Measurements from ENCODE around the gene KCND3. TPM values are rescaled to one million over a fixed set of nuclear protein-coding genes. Genes with fewer than 3 reads are reported as not detected.

Gene KCND3
- total RNA-seq, 1 experiment from 2014 or later, result not detected

GRCh38 chr1:111876631-111877030 lies 112.8 kb downstream of the KCND3 start:
- ChIA-PET CTCF (no interaction called here), POLR2A (no interaction called here)
- intact Hi-C loops (cut with micrococcal nuclease), result no loop called here
- Mint-ChIP-seq H3K4me1 (ENCODE audit: insufficient read depth, unreplicated experiment) (no peaks in the 10 kb centered on the region), H3K9me3 (ENCODE audit: unreplicated experiment) (no peaks in the 10 kb centered on the region), H3K27me3 (ENCODE audit: insufficient read depth, unreplicated experiment) (peaks cover 34% of the 10 kb centered on the region), H3K36me3 (ENCODE audit: insufficient read depth, unreplicated experiment) (no peaks in the 10 kb centered on the region), H3K27ac (ENCODE audit: low read depth, unreplicated experiment) (no peak overlapping the region), H3K4me3 (ENCODE audit: unreplicated experiment) (no peak overlapping the region)
- DNase-seq (ENCODE audit: unreplicated experiment), result no peak
- no TSS peak for BruUV-seq (replicated peaks)
- no peak for TF ChIP-seq CTCF (IDR thresholded peaks at IDR 0.05; ENCODE audit: unreplicated experiment)

- H3K4me1 Mint-ChIP-seq (ENCODE audit: insufficient read depth, unreplicated experiment), result no peaks in the 10 kb centered on the region
- no peak overlapping the region for H3K4me3 Mint-ChIP-seq (ENCODE audit: unreplicated experiment)
- TF ChIP-seq CTCF (IDR thresholded peaks at IDR 0.05; ENCODE audit: unreplicated experiment), result no peak
- intact Hi-C loops (cut with micrococcal nuclease), result no loop called here
- no peak for DNase-seq (ENCODE audit: unreplicated experiment)
- H3K36me3 Mint-ChIP-seq (ENCODE audit: insufficient read depth, unreplicated experiment), result no peaks in the 10 kb centered on the region
- BruUV-seq (replicated peaks), result no TSS peak
- H3K27me3 Mint-ChIP-seq (ENCODE audit: insufficient read depth, unreplicated experiment), result peaks cover 24% of the 10 kb centered on the region
- no peaks in the 10 kb centered on the region for H3K9me3 Mint-ChIP-seq (ENCODE audit: unreplicated experiment)
- CTCF ChIA-PET, result interaction anchor here (1.4 kb wide), 1 partner anchor 20 kb away, joined by 5 read pairs; no protein-coding TSS in a partner anchor
- POLR2A ChIA-PET, result no interaction called here
- no peak overlapping the region for H3K27ac Mint-ChIP-seq (ENCODE audit: low read depth, unreplicated experiment)
These were observed 113.8 kb downstream of the KCND3 start for GRCh38 chr1:111875640-111876039.

GRCh38 chr1:111873460-111874030 lies 115.9 kb downstream of the KCND3 start:
- intact Hi-C loops (cut with micrococcal nuclease), result no loop called here
- BruUV-seq (replicated peaks), result no TSS peak
- H3K4me3 Mint-ChIP-seq (ENCODE audit: unreplicated experiment), result no peak overlapping the region
- ChIA-PET POLR2A (no interaction called here), CTCF (interaction anchor here (0.6 to 1.1 kb wide), 2 partner anchors 117 to 998 kb away, joined by 3 read pairs; no protein-coding TSS in a partner anchor)
- H3K4me1 Mint-ChIP-seq (ENCODE audit: insufficient read depth, unreplicated experiment), result no peaks in the 10 kb centered on the region
- no peaks in the 10 kb centered on the region for H3K36me3 Mint-ChIP-seq (ENCODE audit: insufficient read depth, unreplicated experiment)
- peaks cover 19% of the 10 kb centered on the region for H3K27me3 Mint-ChIP-seq (ENCODE audit: insufficient read depth, unreplicated experiment)
- DNase-seq (ENCODE audit: unreplicated experiment), result no peak
- TF ChIP-seq CTCF (IDR thresholded peaks at IDR 0.05; ENCODE audit: unreplicated experiment), result no peak
- no peak overlapping the region for H3K27ac Mint-ChIP-seq (ENCODE audit: low read depth, unreplicated experiment)
- no peaks in the 10 kb centered on the region for H3K9me3 Mint-ChIP-seq (ENCODE audit: unreplicated experiment)

- CTCF ChIA-PET, result interaction anchor here (0.6 kb wide), 1 partner anchor 467 kb away, joined by 3 read pairs; no protein-coding TSS in a partner anchor
- intact Hi-C loops (cut with micrococcal nuclease), result no loop called here
- Mint-ChIP-seq H3K4me1 (ENCODE audit: insufficient read depth, unreplicated experiment) (no peaks in the 10 kb centered on the region), H3K9me3 (ENCODE audit: unreplicated experiment) (no peaks in the 10 kb centered on the region), H3K4me3 (ENCODE audit: unreplicated experiment) (no peak overlapping the region), H3K27ac (ENCODE audit: low read depth, unreplicated experiment) (no peak overlapping the region), H3K36me3 (ENCODE audit: insufficient read depth, unreplicated experiment) (no peaks in the 10 kb centered on the region), H3K27me3 (ENCODE audit: insufficient read depth, unreplicated experiment) (peaks cover under 1% of the 10 kb centered on the region)
- BruUV-seq (replicated peaks), result no TSS peak
- DNase-seq (ENCODE audit: unreplicated experiment), result no peak
- POLR2A ChIA-PET, result no interaction called here
- no peak for TF ChIP-seq CTCF (IDR thresholded peaks at IDR 0.05; ENCODE audit: unreplicated experiment)
These were observed 119.3 kb downstream of the KCND3 start for GRCh38 chr1:111870181-111870580.

Data from MCF 10A (cell line).